Adrenal gland (tissue), 12 donors: ENCODE data around the gene HDAC11. TPM values are rescaled to one million over a fixed set of nuclear protein-coding genes. Genes with fewer than 3 reads are reported as not detected.

Source experiments
- DNase-seq, 7 donors: peaks; one replicate each; pipeline ENCODE4 v3.0.0-alpha.2; 2019 to 2020
- H3K27ac ChIP-seq, 5 donors: fragments of 200-600 bp; sonication (generic) in 4 of 5; 1 replicate in 3 of 5; 2 replicates in 2 of 5; pipeline versions ENCODE4 v1.5.1 to v1.8.0; 2016 to 2020; ENCODE audit warnings: mild to moderate bottlenecking in 1 of 5
- H3K27me3 ChIP-seq: fragments of 200-600 bp; 2 replicates; pipeline ENCODE4 v1.8.0; 2021
- H3K36me3 ChIP-seq, 2 donors: fragments of 200-600 bp; replicated peaks in 1 of 2; 1 replicate in 1 of 2; 2 replicates in 1 of 2; pipeline versions ENCODE4 v1.5.1 to v1.8.0; 2018 to 2022
- H3K4me1 ChIP-seq, 2 donors: fragments of 200-600 bp; replicated peaks in 1 of 2; 1 replicate in 1 of 2; 2 replicates in 1 of 2; pipeline versions ENCODE4 v1.5.1 to v1.8.0; 2018 to 2021
- H3K4me3 ChIP-seq, 4 donors: fragments of 200-600 bp; sonication (generic) in 3 of 4; one replicate each; pipeline ENCODE4 v1.5.1; 2016 to 2018
- H3K9me3 ChIP-seq, 3 donors: fragments of 200-600 bp; sonication (generic) in 1 of 3; replicated peaks in 1 of 3; 1 replicate in 2 of 3; 2 replicates in 1 of 3; pipeline versions ENCODE4 v1.5.1 to v1.8.0; 2016 to 2021
- CTCF ChIP-seq, 6 experiments: fragments of 450-650 bp in 4 of 6; fragments of 200-600 bp in 2 of 6; sonication (generic) in 1 of 6; IDR thresholded peaks; 1 replicate in 5 of 6; 2 replicates in 1 of 6; pipeline versions ENCODE4 v1.5.1 to v1.8.0; 2016 to 2021; ENCODE audit warnings: antibody characterized with exemption in 6 of 6, mild to moderate bottlenecking in 2 of 6, moderate library complexity in 1 of 6
- POLR2A ChIP-seq, 2 donors: fragments of 450-650 bp; IDR thresholded peaks; one replicate each; pipeline ENCODE4 v1.6.1; 2017; ENCODE audit warnings: antibody characterized with exemption in 2 of 2, mild to moderate bottlenecking in 2 of 2, moderate library complexity in 1 of 2
- WGBS, 4 donors: extraction: QIAGEN DNeasy Blood & Tissue Kit in 2 of 4; methylation state at CpG; one replicate each; pipeline versions ENCODE4 v1.1.5 to v1.1.7; 2013 to 2017; 5-methylcytosine and 5-hydroxymethylcytosine counted together
- intact Hi-C, 2 donors: fragments of 100-400 bp; cut with DNase I; formaldehyde crosslinking; loops; one replicate each; pipeline versions ENCODE4 v1.14.1 to v1.15.0; 2022 to 2023
- polyA plus RNA-seq, 3 donors: library from polyadenylated mRNA; stranded (reverse); fragments of 200-250 nt in 2 of 3; fragments of 350-450 nt in 1 of 3; fragmentation: Illumina TruSeq in 1 of 3; extraction: RNeasy Lipid Tissue Mini Kit (QIAGEN cat#74804) in 1 of 3; gene quantifications; one replicate each; pipeline ENCODE4 v1.2.3, GENCODE V29; 2013 to 2014
- total RNA-seq, 9 donors: library from RNA; depleted of rRNA in 4 of 9; stranded (reverse); fragments of >200 nt in 4 of 9; fragments of 120-200 nt in 1 of 9; fragmentation: NEBNext Ultra II Directional in 1 of 9; extraction: Animal tissue kit (Norgen Biotek cat#: 25700) in 1 of 9; gene quantifications; one replicate each; pipeline versions ENCODE4 v1.1.0 to v1.2.4, GENCODE V29; 2013 to 2023
- donor health status: healthy with polysubstance abuse.
- donor health status: Bipolar disorder and iron deficiency.
- donor health status: DM: yes; HTN: yes; CAD: no.
- donor health status: DM: no; HTN: no; CAD: no.
- donor health status: DM: no; HTN: no; CAD: no.
- donor health status: DM: yes; HTN: yes; CAD: no.

The HDAC11 gene
- total and polyA plus RNA-seq, 12 donors: 6.9 to 58.0 (median 15.9) TPM

- H3K36me3 ChIP-seq: no peaks in the 10 kb centered on the region
- TF ChIP-seq CTCF (IDR thresholded peaks at IDR 0.05) (no peak), POLR2A (IDR thresholded peaks at IDR 0.05) (no peak)
Measured at GRCh38 chr3:13465236-13465873, 14.8 kb upstream of the HDAC11 start.

GRCh38 chr3:13466781-13467180 is 13.3 kb upstream of the HDAC11 start:
- 79 to 94% (median 89%) methylated on average over 4 of the region's 4 CpGs for WGBS, 4 donors
- Histone ChIP-seq H3K9me3 (no peaks in the 10 kb centered on the region), H3K4me3 (no peak overlapping the region), H3K27ac (no peak overlapping the region), H3K4me1 (no peaks in the 10 kb centered on the region), H3K36me3 (no peaks in the 10 kb centered on the region), H3K27me3 (peaks cover 9% of the 10 kb centered on the region)
- TF ChIP-seq CTCF (IDR thresholded peaks at IDR 0.05) (no peak), POLR2A (IDR thresholded peaks at IDR 0.05) (no peak)
- DNase-seq: no peak
- intact Hi-C loops: no loop called here

More at GRCh38 chr3:13465236-13465873, 14.8 kb upstream of the HDAC11 start:
- intact Hi-C loops: no loop called here
- Histone ChIP-seq H3K27me3 (peaks cover 9% of the 10 kb centered on the region), H3K27ac (no peak overlapping the region), H3K9me3 (no peaks in the 10 kb centered on the region), H3K4me1 (no peaks in the 10 kb centered on the region), H3K4me3 (no peak overlapping the region)
- WGBS, 4 donors: 62 to 76% (median 73%) methylated on average over 4 of the region's 4 CpGs
- DNase-seq: no peak

- TF ChIP-seq POLR2A (IDR thresholded peaks at IDR 0.05): no peak
- TF ChIP-seq CTCF (IDR thresholded peaks at IDR 0.05): no peak
- intact Hi-C loops: no loop called here
- DNase-seq: no peak
- no peaks in the 10 kb centered on the region for H3K36me3 ChIP-seq
- no peaks in the 10 kb centered on the region for H3K9me3 ChIP-seq
- H3K27me3 ChIP-seq: peaks cover 6% of the 10 kb centered on the region
- WGBS, 4 donors: 76 to 85% (median 78%) methylated on average over 11 to 13 of the region's 13 CpGs
- no peaks in the 10 kb centered on the region for H3K4me1 ChIP-seq
- no peak overlapping the region for H3K27ac ChIP-seq
- no peak overlapping the region for H3K4me3 ChIP-seq
Measured at GRCh38 chr3:13470894-13471574, 9.1 kb upstream of the HDAC11 start.

- H3K4me3 ChIP-seq: no peak overlapping the region
- no peak for DNase-seq
- TF ChIP-seq POLR2A (IDR thresholded peaks at IDR 0.05) (no peak), CTCF (IDR thresholded peaks at IDR 0.05) (no peak)
- H3K27me3 ChIP-seq: no peaks in the 10 kb centered on the region
- H3K36me3 ChIP-seq: no peaks in the 10 kb centered on the region
- no peak overlapping the region for H3K27ac ChIP-seq
- no peaks in the 10 kb centered on the region for H3K4me1 ChIP-seq
- 83 to 92% (median 86%) methylated on average over 4 of the region's 4 CpGs for WGBS, 4 donors
- no peaks in the 10 kb centered on the region for H3K9me3 ChIP-seq
- intact Hi-C loops: no loop called here
Measured at GRCh38 chr3:13472286-13472685, 7.8 kb upstream of the HDAC11 start.
